GM12872 (cell line): Measurements from ENCODE around the gene BRINP2.

Experiments used
- TF ChIP-seq, protein P1 (sequence below): IDR thresholded peaks from 3 replicates; pipeline ENCODE4 v1.5.1; 2011; ENCODE audit warnings: low read depth, mild to moderate bottlenecking, low read length, moderate library complexity; ENCODE audit not compliant: insufficient read depth

The BRINP2 gene

GRCh38 chr1:177183836-177184235 lies 13.1 kb downstream of the BRINP2 start:
- TF ChIP-seq, protein P1, sequence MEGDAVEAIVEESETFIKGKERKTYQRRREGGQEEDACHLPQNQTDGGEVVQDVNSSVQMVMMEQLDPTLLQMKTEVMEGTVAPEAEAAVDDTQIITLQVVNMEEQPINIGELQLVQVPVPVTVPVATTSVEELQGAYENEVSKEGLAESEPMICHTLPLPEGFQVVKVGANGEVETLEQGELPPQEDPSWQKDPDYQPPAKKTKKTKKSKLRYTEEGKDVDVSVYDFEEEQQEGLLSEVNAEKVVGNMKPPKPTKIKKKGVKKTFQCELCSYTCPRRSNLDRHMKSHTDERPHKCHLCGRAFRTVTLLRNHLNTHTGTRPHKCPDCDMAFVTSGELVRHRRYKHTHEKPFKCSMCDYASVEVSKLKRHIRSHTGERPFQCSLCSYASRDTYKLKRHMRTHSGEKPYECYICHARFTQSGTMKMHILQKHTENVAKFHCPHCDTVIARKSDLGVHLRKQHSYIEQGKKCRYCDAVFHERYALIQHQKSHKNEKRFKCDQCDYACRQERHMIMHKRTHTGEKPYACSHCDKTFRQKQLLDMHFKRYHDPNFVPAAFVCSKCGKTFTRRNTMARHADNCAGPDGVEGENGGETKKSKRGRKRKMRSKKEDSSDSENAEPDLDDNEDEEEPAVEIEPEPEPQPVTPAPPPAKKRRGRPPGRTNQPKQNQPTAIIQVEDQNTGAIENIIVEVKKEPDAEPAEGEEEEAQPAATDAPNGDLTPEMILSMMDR, result no peak

DNA sequence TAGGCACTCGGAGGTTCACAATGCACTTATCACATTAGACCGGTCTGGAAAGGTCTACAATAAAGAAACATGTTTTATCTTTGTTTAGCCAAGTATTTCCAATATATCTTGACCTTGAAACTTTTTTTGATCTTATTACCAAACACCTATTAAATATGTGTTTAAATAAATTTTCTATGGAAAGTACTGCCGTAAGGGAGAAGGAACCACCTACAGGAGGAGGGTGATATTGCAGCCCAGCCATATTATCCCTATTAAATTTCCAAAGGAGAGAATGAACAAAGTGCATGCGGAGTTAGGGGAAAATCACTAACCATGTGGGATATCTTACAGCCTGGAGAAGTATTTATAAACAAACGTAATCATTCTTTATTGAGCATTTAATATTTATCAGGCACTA lies 14.5 kb downstream of the BRINP2 start:
- TF ChIP-seq, protein P1, result peak; percentile 40; the same call in 2 of the 3 replicates

DNA sequence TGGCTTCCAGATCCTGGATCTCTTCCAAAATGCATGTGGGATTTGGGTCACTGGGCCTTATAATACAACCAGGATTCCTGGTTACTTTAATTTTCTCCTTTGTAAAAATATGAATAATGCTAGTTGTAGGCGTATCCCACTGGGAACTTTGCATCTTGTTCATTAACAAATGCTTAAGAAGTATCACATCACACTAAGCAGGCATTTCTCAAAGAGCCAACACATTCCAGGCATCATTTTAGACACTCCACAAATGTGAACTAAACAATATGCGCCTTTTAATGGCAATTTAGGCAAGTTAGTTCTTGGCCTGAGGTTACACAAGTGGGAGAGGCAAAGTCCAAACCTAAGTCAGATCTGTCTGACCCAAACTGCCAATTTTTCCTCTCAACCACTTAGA lies 15.9 kb downstream of the BRINP2 start:
- TF ChIP-seq, protein P1, result no peak

- TF ChIP-seq, protein P1, result no peak
These were observed 19.7 kb downstream of the BRINP2 start for GRCh38 chr1:177190308-177190970.

GRCh38 chr1:177198243-177198642 lies 27.5 kb downstream of the BRINP2 start:
- TF ChIP-seq, protein P1, result no peak

DNA sequence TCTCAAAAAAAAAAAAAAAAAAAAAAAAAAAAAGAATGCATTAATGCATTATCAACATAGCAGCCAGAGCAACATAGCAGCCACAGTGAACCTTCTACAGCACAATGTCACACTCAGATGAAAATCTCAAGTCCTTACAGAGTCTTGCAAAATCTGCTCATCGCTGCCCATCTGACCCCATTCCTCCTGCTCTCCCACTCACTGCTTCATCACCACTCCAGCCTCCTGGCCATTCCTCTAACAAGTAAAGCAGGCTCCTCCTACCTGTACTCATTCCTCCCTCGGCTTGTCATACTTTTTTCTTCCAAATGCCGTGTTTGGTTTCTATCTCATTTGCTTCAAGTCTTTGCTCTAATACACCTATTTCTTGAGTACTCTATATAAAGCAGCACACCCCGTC lies 29.5 kb downstream of the BRINP2 start:
- TF ChIP-seq, protein P1, result no peak

DNA sequence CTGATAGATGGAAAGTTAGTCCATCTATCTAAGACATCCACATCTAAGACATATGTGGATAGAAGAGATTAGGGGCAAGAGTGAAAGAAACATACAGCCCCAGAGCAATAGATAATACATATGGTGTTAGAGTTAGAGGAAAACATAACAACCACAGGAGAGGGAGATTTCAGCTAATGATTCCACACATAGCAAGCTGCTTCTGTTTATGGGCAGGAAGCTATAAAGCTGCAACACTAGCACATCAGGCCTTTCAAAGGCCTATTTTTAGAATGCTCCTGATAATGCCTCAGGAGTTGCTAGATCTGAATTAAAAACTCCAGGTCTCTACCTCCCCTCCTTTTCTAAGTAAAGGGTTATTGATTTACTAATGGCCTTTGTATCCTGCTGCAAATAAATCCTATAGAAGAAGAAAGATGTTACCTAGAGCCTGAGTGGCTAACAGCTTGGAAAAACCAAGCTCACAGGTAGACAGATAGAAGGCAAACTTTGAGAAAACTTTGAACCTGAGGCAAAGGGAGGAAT lies 36.1 kb downstream of the BRINP2 start:
- TF ChIP-seq, protein P1, result no peak
